ENCODE data around the gene ZXDC.

DNA sequence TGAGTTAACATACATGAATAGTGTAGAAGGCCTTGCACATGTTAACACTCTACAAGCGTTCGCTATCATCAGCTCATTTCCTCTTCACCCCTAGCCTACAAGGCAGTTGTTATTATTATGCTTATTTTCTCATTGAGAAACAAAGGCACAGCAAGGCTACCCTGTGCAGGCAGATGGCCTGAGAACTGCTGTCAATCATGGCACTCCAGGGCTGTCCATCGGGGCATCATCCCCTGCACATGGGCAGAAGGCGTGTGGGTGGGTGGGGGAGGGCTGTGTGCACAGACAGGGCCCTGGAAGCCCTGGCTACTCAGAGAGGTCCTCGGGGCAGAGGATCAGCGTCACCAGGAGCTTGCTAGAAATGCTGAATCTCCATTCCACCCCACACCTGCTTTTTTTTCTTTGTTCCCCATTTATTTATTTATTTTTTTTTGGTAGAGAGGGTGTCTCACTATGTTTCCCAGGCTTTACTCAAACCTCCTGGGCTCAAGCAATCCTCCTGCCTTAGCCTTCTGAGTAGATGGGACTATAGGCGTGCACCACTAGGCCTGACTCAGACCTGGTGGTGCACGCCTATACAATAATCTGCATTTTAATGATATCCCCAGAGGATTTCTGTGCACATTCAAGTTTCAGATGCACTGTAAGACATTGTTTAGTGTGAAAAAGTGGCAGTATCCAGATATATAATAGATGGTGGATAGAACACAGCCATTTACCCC is 9.6 kb upstream of the ZXDC start:
- TF ChIP-seq, protein P1, sequence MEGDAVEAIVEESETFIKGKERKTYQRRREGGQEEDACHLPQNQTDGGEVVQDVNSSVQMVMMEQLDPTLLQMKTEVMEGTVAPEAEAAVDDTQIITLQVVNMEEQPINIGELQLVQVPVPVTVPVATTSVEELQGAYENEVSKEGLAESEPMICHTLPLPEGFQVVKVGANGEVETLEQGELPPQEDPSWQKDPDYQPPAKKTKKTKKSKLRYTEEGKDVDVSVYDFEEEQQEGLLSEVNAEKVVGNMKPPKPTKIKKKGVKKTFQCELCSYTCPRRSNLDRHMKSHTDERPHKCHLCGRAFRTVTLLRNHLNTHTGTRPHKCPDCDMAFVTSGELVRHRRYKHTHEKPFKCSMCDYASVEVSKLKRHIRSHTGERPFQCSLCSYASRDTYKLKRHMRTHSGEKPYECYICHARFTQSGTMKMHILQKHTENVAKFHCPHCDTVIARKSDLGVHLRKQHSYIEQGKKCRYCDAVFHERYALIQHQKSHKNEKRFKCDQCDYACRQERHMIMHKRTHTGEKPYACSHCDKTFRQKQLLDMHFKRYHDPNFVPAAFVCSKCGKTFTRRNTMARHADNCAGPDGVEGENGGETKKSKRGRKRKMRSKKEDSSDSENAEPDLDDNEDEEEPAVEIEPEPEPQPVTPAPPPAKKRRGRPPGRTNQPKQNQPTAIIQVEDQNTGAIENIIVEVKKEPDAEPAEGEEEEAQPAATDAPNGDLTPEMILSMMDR (IDR thresholded peaks at IDR 0.05; ENCODE audit: poor library complexity): no peak
- TF ChIP-seq EZH2 (IDR thresholded peaks at IDR 0.05; ENCODE audit: borderline replicate concordance): no peak
